Loucy (cell line): ENCODE data around the gene PAK5.

ENCODE experiments used
- H2AFZ ChIP-seq: fragments of 200-600 bp; sonication (generic); 2 replicates; pipeline ENCODE4 v1.6.0; 2016; ENCODE audit warnings: antibody characterized with exemption, mild to moderate bottlenecking, low read length, moderate library complexity
- H3F3A ChIP-seq: fragments of 200-600 bp; 2 replicates; pipeline ENCODE4 v1.6.0; 2016; ENCODE audit warnings: antibody characterized with exemption, low read depth, mild to moderate bottlenecking
- H3K27me3 ChIP-seq: fragments of 200-600 bp; sonication (generic); 2 replicates; pipeline ENCODE4 v1.6.1; 2014; ENCODE audit warnings: low read length, mild to moderate bottlenecking; ENCODE audit not compliant: insufficient read depth, poor library complexity, severe bottlenecking
- H3K36me3 ChIP-seq: fragments of 200-600 bp; sonication (generic); 2 replicates; pipeline ENCODE4 v1.6.1; 2016; ENCODE audit warnings: low read length; ENCODE audit not compliant: insufficient read depth
- H3K4me1 ChIP-seq: fragments of 200-600 bp; sonication (generic); 2 replicates; pipeline ENCODE4 v1.5.1; 2014; ENCODE audit warnings: low read length, mild to moderate bottlenecking; ENCODE audit not compliant: insufficient read depth, poor library complexity, severe bottlenecking
- H3K4me2 ChIP-seq: fragments of 200-600 bp; sonication (generic); 2 replicates; pipeline ENCODE4 v1.6.0; 2014; ENCODE audit warnings: antibody characterized with exemption, low read length, low read depth, mild to moderate bottlenecking; ENCODE audit not compliant: poor library complexity, severe bottlenecking
- H3K4me3 ChIP-seq: fragments of 200-600 bp; sonication (generic); 2 replicates; pipeline ENCODE4 v1.5.1; 2014; ENCODE audit warnings: low read length, mild to moderate bottlenecking, mixed read lengths; ENCODE audit not compliant: poor library complexity, severe bottlenecking
- H3K79me2 ChIP-seq: fragments of 200-600 bp; sonication (generic); 2 replicates; pipeline ENCODE4 v1.6.1; 2014; ENCODE audit warnings: low read length; ENCODE audit not compliant: insufficient read depth
- H3K9ac ChIP-seq: fragments of 200-600 bp; sonication (generic); 2 replicates; pipeline ENCODE4 v1.6.0; 2014; ENCODE audit warnings: mild to moderate bottlenecking, low read depth, low read length, moderate library complexity; ENCODE audit not compliant: poor library complexity, severe bottlenecking
- H3K9me2 ChIP-seq: fragments of 200-600 bp; sonication (generic); replicated peaks from 2 replicates; pipeline ENCODE4 v1.6.1; 2016; ENCODE audit warnings: low read depth, low read length, mixed read lengths
- H3K9me3 ChIP-seq: fragments of 200-600 bp; sonication (generic); 2 replicates; pipeline ENCODE4 v1.6.1; 2014; ENCODE audit warnings: mild to moderate bottlenecking, antibody characterized with exemption, low read length, low read depth; ENCODE audit not compliant: insufficient read depth
- H4K20me1 ChIP-seq: fragments of 200-600 bp; sonication (generic); 2 replicates; pipeline ENCODE4 v1.6.0; 2014; ENCODE audit warnings: antibody characterized with exemption, low read length, mild to moderate bottlenecking; ENCODE audit not compliant: insufficient read depth, poor library complexity, severe bottlenecking
- EZH2phosphoT487 ChIP-seq: fragments of 200-600 bp; IDR thresholded peaks from 2 replicates; pipeline ENCODE4 v1.6.1; 2018; ENCODE audit warnings: antibody characterized with exemption, mild to moderate bottlenecking, moderate library complexity, borderline replicate concordance
- TF ChIP-seq, protein P1 (sequence below): fragments of 200-600 bp; sonication (generic); conservative IDR thresholded peaks from 2 replicates; pipeline ENCODE4 v1.5.1; 2014; ENCODE audit warnings: mild to moderate bottlenecking, antibody characterized with exemption, low read length

PAK5 gene

GRCh38 chr20:9565910-9566550 is 272.8 kb downstream of the PAK5 start:
- Histone ChIP-seq H3K4me3 (no peak overlapping the region), H3K9me2 (no peaks in the 10 kb centered on the region), H3K9ac (no peak overlapping the region), H3K4me1 (no peaks in the 10 kb centered on the region), H3K27me3 (no peaks in the 10 kb centered on the region), H2AFZ (no peak overlapping the region), H4K20me1 (no peaks in the 10 kb centered on the region), H3F3A (no peaks in the 10 kb centered on the region), H3K36me3 (no peaks in the 10 kb centered on the region), H3K9me3 (no peaks in the 10 kb centered on the region), H3K79me2 (no peaks in the 10 kb centered on the region), H3K4me2 (no peak overlapping the region)
- TF ChIP-seq EZH2phosphoT487: no peak
- TF ChIP-seq, protein P1, sequence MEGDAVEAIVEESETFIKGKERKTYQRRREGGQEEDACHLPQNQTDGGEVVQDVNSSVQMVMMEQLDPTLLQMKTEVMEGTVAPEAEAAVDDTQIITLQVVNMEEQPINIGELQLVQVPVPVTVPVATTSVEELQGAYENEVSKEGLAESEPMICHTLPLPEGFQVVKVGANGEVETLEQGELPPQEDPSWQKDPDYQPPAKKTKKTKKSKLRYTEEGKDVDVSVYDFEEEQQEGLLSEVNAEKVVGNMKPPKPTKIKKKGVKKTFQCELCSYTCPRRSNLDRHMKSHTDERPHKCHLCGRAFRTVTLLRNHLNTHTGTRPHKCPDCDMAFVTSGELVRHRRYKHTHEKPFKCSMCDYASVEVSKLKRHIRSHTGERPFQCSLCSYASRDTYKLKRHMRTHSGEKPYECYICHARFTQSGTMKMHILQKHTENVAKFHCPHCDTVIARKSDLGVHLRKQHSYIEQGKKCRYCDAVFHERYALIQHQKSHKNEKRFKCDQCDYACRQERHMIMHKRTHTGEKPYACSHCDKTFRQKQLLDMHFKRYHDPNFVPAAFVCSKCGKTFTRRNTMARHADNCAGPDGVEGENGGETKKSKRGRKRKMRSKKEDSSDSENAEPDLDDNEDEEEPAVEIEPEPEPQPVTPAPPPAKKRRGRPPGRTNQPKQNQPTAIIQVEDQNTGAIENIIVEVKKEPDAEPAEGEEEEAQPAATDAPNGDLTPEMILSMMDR: no peak

DNA sequence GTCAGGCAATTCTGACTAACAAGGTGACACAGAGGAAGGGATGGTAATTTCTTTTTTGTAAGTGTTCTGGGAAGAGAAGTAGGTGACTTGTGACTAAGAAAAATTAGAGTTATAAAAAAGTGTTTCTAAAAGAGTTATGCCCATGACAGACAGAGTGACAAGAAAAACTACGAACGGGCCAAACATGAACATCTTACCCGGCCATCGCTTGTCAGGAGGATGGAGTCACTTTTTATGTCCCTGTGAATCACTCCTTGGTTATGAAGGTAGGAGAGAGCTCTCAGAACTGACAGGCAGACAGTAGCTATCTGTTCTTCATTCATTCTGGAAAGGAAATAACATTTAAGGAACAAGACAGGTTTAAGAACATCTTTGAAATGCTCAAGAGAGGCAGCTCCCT is 281.5 kb downstream of the PAK5 start:
- H3K4me3 ChIP-seq: no peak overlapping the region
- TF ChIP-seq, protein P1: no peak
- no peak for TF ChIP-seq EZH2phosphoT487
- H3K9ac ChIP-seq: no peak overlapping the region
- H3K36me3 ChIP-seq: no peaks in the 10 kb centered on the region
- H3K9me2 ChIP-seq: no peaks in the 10 kb centered on the region
- no peaks in the 10 kb centered on the region for H4K20me1 ChIP-seq
- no peaks in the 10 kb centered on the region for H3K9me3 ChIP-seq
- H3K4me2 ChIP-seq: no peak overlapping the region
- H3F3A ChIP-seq: no peaks in the 10 kb centered on the region
- no peaks in the 10 kb centered on the region for H3K79me2 ChIP-seq
- H3K4me1 ChIP-seq: peaks cover 3% of the 10 kb centered on the region
- no peak overlapping the region for H2AFZ ChIP-seq
- no peaks in the 10 kb centered on the region for H3K27me3 ChIP-seq

GRCh38 chr20:9555781-9556180 is 283.1 kb downstream of the PAK5 start:
- peaks cover 3% of the 10 kb centered on the region for H3K4me1 ChIP-seq
- H3K4me2 ChIP-seq: no peak overlapping the region
- no peaks in the 10 kb centered on the region for H3K79me2 ChIP-seq
- no peaks in the 10 kb centered on the region for H3K9me3 ChIP-seq
- no peaks in the 10 kb centered on the region for H3K27me3 ChIP-seq
- H3K4me3 ChIP-seq: no peak overlapping the region
- no peaks in the 10 kb centered on the region for H3K9me2 ChIP-seq
- H3K36me3 ChIP-seq: no peaks in the 10 kb centered on the region
- TF ChIP-seq, protein P1: no peak
- H3K9ac ChIP-seq: no peak overlapping the region
- H2AFZ ChIP-seq: no peak overlapping the region
- no peaks in the 10 kb centered on the region for H4K20me1 ChIP-seq
- H3F3A ChIP-seq: no peaks in the 10 kb centered on the region
